Activated CD8-positive, alpha-beta T cell treated with anti-CD3 and anti-CD28 coated beads, Interleukin-2, amount 10 ng/mL, durations not matched to agents 7 days and 5 days (primary cell): ENCODE results near the gene SLC1A3. TPM values are rescaled to one million over a fixed set of nuclear protein-coding genes. Genes with fewer than 3 reads are reported as not detected.
"Not testable (repeated sequence)": the region's sequence is repeated elsewhere in the genome, so short reads cannot be mapped to it uniquely, and the experiment has no call there.

Source experiments
- ATAC-seq: fragments of 150-1000 bp; cut with Tn5 transposase; one replicate; pipeline ENCODE4 v1.10.0; 2021; ENCODE audit warnings: moderate library complexity
- CTCF ChIA-PET: fragments of 350-600 bp; sonication (Branson Sonifier 250); formaldehyde crosslinking; loops from one replicate; lab custom pipeline; 2021; ENCODE audit warnings: antibody characterized with exemption; lab: Charles Lee
- POLR2A ChIA-PET: fragments of 350-600 bp; sonication (Branson Sonifier 250); formaldehyde crosslinking; loops from one replicate; lab custom pipeline; 2021; ENCODE audit warnings: antibody characterized with exemption; lab: Charles Lee
- DNase-seq: peaks from one replicate; pipeline ENCODE4 v3.0.0-alpha.2; 2020
- H3K27ac Mint-ChIP-seq: one replicate; pipeline ENCODE4 v1.8.0; 2021; ENCODE audit warnings: mild to moderate bottlenecking, mixed read lengths
- H3K27me3 Mint-ChIP-seq: one replicate; pipeline ENCODE4 v1.8.0; 2021; ENCODE audit warnings: low read depth, mixed read lengths
- H3K36me3 Mint-ChIP-seq: one replicate; pipeline ENCODE4 v1.8.0; 2021; ENCODE audit warnings: low read depth, mixed read lengths
- H3K4me1 Mint-ChIP-seq: one replicate; pipeline ENCODE4 v1.8.0; 2021; ENCODE audit warnings: low read depth, mixed read lengths
- H3K4me3 Mint-ChIP-seq: one replicate; pipeline ENCODE4 v1.8.0; 2021; ENCODE audit warnings: mild to moderate bottlenecking, mixed read lengths
- H3K9me3 Mint-ChIP-seq: one replicate; pipeline ENCODE4 v1.8.0; 2022; ENCODE audit warnings: mixed read lengths; ENCODE audit not compliant: insufficient read depth
- total RNA-seq, 2 experiments: library from RNA; stranded (reverse); gene quantifications; one replicate each; pipeline ENCODE4 v1.2.3, GENCODE V29; 2021

SLC1A3 gene
- total RNA-seq, 2 experiments from 2014 or later, result not detected

DNA sequence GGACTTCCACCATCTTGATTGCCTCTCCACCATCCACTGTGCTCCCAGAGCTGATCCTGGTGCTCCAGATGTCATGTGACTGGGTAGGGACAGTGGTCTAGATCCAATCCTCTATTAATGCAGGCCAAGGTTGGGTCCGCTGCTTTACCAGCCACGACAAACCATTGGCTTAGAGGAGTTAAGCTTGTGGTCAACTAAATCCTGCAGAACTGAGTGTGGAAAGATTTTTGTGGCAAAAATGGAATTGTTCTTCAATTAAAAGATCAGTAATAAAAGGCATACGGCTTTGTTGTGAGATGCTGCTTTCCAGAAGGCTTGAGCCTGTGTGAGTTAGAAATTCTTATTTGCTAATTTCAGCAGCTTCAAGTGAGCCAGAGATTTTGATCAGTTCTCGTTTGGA lies 30.7 kb downstream of the SLC1A3 start:
- no peak for DNase-seq
- no peak overlapping the region for H3K4me3 Mint-ChIP-seq
- POLR2A ChIA-PET, result no interaction called here
- no peak overlapping the region for H3K27ac Mint-ChIP-seq
- H3K4me1 Mint-ChIP-seq, result no peaks in the 10 kb centered on the region
- ATAC-seq, result no peak
- H3K27me3 Mint-ChIP-seq, result peaks cover 12% of the 10 kb centered on the region
- no peaks in the 10 kb centered on the region for H3K9me3 Mint-ChIP-seq
- CTCF ChIA-PET, result no interaction called here
- H3K36me3 Mint-ChIP-seq, result no peaks in the 10 kb centered on the region

DNA sequence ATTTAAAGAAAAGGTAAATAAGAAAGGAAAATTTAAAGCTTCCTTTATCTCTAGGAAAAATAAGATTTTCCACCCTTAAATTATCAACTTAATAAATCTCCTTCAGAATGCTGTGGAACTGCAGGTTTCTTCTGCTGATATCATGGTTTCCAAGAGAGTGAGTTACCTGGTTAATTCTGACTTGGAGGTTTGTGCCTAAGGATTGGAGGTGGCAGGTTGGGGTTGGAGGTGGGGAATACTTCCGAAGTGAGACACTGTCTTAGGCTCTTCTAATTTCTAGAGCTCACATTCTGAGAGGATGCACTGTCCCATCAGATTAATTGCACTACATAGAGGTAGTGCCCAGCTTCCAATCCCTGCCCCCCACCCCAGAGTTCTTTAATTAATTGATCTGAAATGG lies 31.1 kb downstream of the SLC1A3 start:
- ChIA-PET POLR2A (no interaction called here), CTCF (no interaction called here)
- no peak overlapping the region for H3K4me3 Mint-ChIP-seq
- no peak overlapping the region for H3K27ac Mint-ChIP-seq
- peaks cover 13% of the 10 kb centered on the region for H3K27me3 Mint-ChIP-seq
- ATAC-seq (no peak), DNase-seq (no peak)
- H3K36me3 Mint-ChIP-seq, result no peaks in the 10 kb centered on the region
- no peaks in the 10 kb centered on the region for H3K9me3 Mint-ChIP-seq
- H3K4me1 Mint-ChIP-seq, result no peaks in the 10 kb centered on the region

DNA sequence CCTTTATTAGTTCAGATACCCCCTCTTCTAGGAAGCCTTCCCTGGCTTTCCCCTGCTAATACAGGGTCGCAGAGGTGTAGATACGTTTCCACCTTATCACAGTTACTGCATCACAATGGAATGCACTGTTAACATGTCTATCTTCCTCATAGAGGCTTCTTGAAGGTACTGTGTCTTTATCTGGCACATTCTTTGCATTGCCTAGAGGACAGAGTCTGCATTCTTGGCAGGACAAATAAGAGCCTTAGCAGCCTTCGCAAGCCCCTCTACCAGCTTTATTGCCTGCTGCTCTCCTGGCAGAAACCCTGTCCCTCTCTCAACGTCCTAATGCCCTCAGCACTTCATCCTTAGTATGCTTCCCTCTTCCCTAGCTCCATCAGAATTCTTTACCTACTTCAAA lies 31.6 kb downstream of the SLC1A3 start:
- H3K4me3 Mint-ChIP-seq, result no peak overlapping the region
- no peaks in the 10 kb centered on the region for H3K4me1 Mint-ChIP-seq
- H3K36me3 Mint-ChIP-seq, result no peaks in the 10 kb centered on the region
- POLR2A ChIA-PET, result no interaction called here
- H3K27me3 Mint-ChIP-seq, result peaks cover 15% of the 10 kb centered on the region
- ATAC-seq, result no peak
- no peak for DNase-seq
- CTCF ChIA-PET, result no interaction called here
- H3K9me3 Mint-ChIP-seq, result no peaks in the 10 kb centered on the region
- no peak overlapping the region for H3K27ac Mint-ChIP-seq

DNA sequence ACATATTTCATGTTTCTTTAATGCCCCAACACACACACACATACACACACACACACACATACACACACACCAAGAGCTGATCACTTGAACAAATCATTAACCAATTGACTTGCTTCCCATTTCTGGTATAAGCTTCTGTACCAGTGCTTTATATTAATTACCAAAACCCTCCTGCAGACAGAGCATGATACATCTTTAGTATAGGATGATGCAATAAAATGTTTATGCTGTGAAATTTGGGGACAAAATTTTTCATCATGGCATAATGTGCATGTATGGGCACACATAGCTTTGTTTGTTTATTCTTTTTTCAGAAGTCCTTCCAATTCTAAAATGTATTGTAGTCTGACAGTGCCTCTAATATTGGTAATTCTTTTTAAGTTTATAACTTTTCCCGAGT lies 34.5 kb downstream of the SLC1A3 start:
- CTCF ChIA-PET, result no interaction called here
- H3K27ac Mint-ChIP-seq, result no peak overlapping the region
- POLR2A ChIA-PET, result no interaction called here
- peaks cover 13% of the 10 kb centered on the region for H3K27me3 Mint-ChIP-seq
- no peak overlapping the region for H3K4me3 Mint-ChIP-seq
- ATAC-seq (no peak), DNase-seq (no peak)
- H3K9me3 Mint-ChIP-seq, result no peaks in the 10 kb centered on the region
- no peaks in the 10 kb centered on the region for H3K4me1 Mint-ChIP-seq
- no peaks in the 10 kb centered on the region for H3K36me3 Mint-ChIP-seq

DNA sequence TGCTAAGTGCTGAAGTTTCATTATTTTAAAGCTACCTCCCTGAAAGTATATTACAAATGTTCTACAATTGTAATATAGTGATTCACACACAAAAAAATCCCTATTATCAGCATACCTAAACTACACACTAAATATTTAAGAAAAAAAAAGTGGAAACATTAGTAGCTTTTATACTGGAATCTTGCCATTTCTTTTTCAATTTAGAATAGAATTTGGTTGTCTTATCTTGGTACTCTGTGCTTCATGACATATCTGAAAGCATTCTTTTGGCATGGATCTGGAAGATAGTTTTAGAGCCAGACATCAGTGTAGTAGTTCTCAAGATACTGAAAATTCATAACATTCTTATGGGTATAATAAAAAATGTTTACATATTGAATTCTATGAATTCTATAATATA lies 35.0 kb downstream of the SLC1A3 start:
- no peaks in the 10 kb centered on the region for H3K36me3 Mint-ChIP-seq
- no peaks in the 10 kb centered on the region for H3K4me1 Mint-ChIP-seq
- POLR2A ChIA-PET, result no interaction called here
- no peaks in the 10 kb centered on the region for H3K9me3 Mint-ChIP-seq
- CTCF ChIA-PET, result no interaction called here
- H3K27ac Mint-ChIP-seq, result no peak overlapping the region
- H3K4me3 Mint-ChIP-seq, result no peak overlapping the region
- DNase-seq, result no peak
- peaks cover 15% of the 10 kb centered on the region for H3K27me3 Mint-ChIP-seq
- ATAC-seq, result no peak

DNA sequence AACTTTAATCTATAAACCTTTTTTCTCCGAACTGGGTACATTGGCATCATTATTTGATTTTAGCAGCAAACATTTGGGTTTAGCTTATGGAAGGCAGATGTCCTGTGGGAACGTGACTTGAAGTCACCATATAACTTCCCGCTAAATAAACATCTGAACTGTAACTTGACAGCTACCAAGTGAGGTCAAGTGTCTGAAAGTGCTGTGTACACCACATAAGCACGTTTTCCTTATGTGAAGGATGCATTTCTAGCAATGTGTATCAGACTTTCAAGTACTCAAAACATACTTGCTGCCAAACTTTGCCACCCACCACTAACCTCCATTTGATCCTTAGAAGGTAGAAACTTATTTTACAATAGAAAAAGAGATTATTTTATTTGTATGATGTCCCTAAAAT lies 35.7 kb downstream of the SLC1A3 start:
- no peak overlapping the region for H3K27ac Mint-ChIP-seq
- peaks cover 18% of the 10 kb centered on the region for H3K27me3 Mint-ChIP-seq
- no peak overlapping the region for H3K4me3 Mint-ChIP-seq
- DNase-seq (no peak), ATAC-seq (no peak)
- POLR2A ChIA-PET, result no interaction called here
- no peaks in the 10 kb centered on the region for H3K36me3 Mint-ChIP-seq
- H3K4me1 Mint-ChIP-seq, result no peaks in the 10 kb centered on the region
- H3K9me3 Mint-ChIP-seq, result no peaks in the 10 kb centered on the region
- CTCF ChIA-PET, result no interaction called here

DNA sequence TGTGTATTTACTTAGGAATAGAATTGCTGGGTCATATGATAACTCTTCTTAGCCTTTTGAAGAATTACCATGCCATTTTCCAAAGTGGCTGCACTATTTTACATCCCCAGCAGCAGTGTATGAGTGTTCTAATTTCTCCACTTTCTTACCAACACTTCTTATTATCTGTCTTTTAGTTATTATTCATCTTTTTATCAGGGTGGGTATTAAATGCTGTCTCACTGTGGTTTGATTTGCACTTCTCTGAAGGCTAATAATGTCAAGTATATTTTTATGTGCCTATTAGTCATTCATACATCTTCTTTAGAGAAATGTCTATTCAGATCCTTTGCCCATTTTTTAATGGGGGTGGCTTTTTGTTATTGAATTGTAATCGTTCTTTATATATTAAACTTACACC lies 36.8 kb downstream of the SLC1A3 start:
- H3K4me3 Mint-ChIP-seq, result no peak overlapping the region
- CTCF ChIA-PET, result no interaction called here
- no peak overlapping the region for H3K27ac Mint-ChIP-seq
- no peaks in the 10 kb centered on the region for H3K36me3 Mint-ChIP-seq
- H3K9me3 Mint-ChIP-seq, result no peaks in the 10 kb centered on the region
- H3K4me1 Mint-ChIP-seq, result no peaks in the 10 kb centered on the region
- H3K27me3 Mint-ChIP-seq, result peaks cover 15% of the 10 kb centered on the region
- no peak for ATAC-seq
- POLR2A ChIA-PET, result no interaction called here
- DNase-seq, result no peak

DNA sequence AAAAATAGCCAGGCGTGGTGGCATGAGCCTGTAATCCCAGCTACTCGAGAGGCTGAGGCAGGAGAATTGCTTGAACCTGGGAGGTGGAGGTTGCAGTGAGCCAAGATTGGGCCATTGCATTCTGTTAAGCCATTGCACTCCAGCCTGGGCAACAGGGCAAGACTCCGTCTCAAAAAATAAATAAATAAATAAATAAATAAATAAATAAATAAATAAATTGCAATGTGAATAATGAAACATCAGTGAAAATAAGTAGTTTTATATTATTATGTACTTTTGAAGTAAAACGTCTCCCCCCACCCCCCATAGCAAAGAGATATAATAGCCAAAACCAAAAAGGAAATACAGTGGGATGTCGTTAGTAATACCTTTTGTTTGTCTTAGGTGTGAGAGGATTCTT lies 37.4 kb downstream of the SLC1A3 start:
- H3K4me1 Mint-ChIP-seq, H3K27ac Mint-ChIP-seq, ATAC-seq, POLR2A ChIA-PET, H3K4me3 Mint-ChIP-seq, H3K36me3 Mint-ChIP-seq, CTCF ChIA-PET, H3K9me3 Mint-ChIP-seq, DNase-seq: not testable (repeated sequence)
- peaks cover 15% of the 10 kb centered on the region for H3K27me3 Mint-ChIP-seq

DNA sequence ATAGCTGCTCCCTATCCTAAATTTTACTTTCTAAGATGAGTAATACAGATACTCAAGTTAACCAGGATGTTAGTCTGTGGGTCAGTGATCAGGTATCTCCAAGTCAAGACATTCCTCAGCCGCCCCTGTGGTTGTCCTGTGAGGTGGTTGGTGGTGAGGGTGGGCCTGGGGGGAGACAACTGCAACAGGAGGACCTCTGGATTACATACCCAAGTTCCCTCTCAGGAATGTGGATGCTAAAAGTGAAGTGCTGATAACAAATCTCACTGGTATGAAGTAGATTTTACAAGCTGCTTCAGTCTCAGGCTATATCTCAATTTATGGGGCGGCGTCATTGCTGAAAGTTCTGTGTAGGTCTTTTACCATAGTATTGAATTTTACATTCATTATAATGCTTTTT lies 38.3 kb downstream of the SLC1A3 start:
- POLR2A ChIA-PET, result no interaction called here
- H3K27ac Mint-ChIP-seq, result no peak overlapping the region
- ATAC-seq (no peak), DNase-seq (no peak)
- H3K36me3 Mint-ChIP-seq, result no peaks in the 10 kb centered on the region
- no peaks in the 10 kb centered on the region for H3K9me3 Mint-ChIP-seq
- CTCF ChIA-PET, result no interaction called here
- no peaks in the 10 kb centered on the region for H3K4me1 Mint-ChIP-seq
- H3K4me3 Mint-ChIP-seq, result no peak overlapping the region
- H3K27me3 Mint-ChIP-seq, result peaks cover 15% of the 10 kb centered on the region

DNA sequence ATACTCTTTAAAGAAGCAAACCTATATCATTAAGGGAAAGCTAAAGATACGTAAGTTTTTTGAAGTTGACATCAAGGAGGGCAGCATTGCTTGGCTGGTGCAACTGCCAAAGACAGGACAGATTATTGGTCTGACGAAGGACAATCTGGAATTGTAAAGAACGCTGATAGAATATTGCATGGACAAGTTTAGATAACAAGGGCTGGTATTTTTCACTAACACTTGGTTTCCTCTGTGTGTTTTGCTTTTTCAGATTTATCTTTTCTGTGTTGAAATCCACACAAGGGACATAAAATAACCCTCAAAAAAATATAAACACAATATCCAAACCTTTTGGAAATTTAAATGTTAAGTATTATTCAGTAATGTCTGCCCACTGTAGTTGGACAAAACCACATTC lies 39.7 kb downstream of the SLC1A3 start:
- CTCF ChIA-PET, result no interaction called here
- H3K27me3 Mint-ChIP-seq, result peaks cover 13% of the 10 kb centered on the region
- no peak overlapping the region for H3K4me3 Mint-ChIP-seq
- DNase-seq (no peak), ATAC-seq (no peak)
- POLR2A ChIA-PET, result no interaction called here
- H3K36me3 Mint-ChIP-seq, result no peaks in the 10 kb centered on the region
- no peaks in the 10 kb centered on the region for H3K4me1 Mint-ChIP-seq
- no peaks in the 10 kb centered on the region for H3K9me3 Mint-ChIP-seq
- H3K27ac Mint-ChIP-seq, result no peak overlapping the region

DNA sequence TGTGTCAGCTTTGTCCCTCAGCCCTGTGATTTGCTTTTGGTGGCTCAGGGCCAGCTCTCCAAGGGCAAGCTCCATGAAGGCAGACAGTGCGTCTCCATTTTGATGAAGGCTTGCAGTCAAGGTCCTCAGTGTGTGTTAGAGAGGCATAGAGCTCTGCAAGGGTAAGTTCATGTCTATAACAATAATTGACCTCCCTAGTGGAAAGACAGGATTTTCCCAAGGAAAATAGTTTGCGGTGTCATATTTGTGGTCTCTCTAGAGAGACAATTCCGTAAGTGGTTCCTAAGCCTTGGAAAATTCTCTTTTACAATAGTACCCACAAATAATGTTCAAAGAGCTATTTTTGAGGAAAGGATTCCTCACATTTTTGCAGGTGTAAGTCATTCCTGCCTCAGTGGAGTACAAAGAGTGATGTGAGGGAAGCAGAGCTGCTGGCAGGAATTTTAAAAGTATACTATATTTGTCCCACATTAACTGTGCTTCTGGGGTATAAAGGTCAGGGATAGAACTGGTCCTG lies 40.2 kb downstream of the SLC1A3 start:
- Mint-ChIP-seq H3K9me3 (no peaks in the 10 kb centered on the region), H3K27ac (no peak overlapping the region), H3K4me3 (no peak overlapping the region), H3K4me1 (no peaks in the 10 kb centered on the region), H3K27me3 (peaks cover 17% of the 10 kb centered on the region), H3K36me3 (no peaks in the 10 kb centered on the region)
- CTCF ChIA-PET, result no interaction called here
- no peak for DNase-seq
- POLR2A ChIA-PET, result no interaction called here
- ATAC-seq, result no peak

DNA sequence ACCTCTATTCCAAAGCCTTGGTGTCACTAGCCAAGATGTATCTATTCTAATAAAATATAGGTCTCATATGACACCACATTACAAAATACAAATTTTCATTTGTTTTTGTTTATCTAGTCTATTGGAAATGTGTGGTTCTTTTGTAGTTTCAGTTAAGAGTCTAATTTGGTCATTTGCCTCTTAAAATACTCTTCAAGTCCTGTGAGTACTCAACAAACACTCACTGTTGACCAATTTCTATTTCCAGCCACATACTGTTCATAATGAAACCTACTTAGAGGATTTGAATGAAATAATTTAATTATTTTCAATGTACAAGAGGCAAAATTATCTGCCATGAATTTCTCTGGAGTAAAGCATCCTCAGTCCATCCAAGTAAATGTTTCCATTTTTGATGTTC lies 40.6 kb downstream of the SLC1A3 start:
- CTCF ChIA-PET, result no interaction called here
- Mint-ChIP-seq H3K27me3 (peaks cover 17% of the 10 kb centered on the region), H3K4me3 (no peak overlapping the region), H3K36me3 (no peaks in the 10 kb centered on the region), H3K27ac (no peak overlapping the region), H3K4me1 (no peaks in the 10 kb centered on the region), H3K9me3 (no peaks in the 10 kb centered on the region)
- DNase-seq (no peak), ATAC-seq (no peak)
- POLR2A ChIA-PET, result no interaction called here

DNA sequence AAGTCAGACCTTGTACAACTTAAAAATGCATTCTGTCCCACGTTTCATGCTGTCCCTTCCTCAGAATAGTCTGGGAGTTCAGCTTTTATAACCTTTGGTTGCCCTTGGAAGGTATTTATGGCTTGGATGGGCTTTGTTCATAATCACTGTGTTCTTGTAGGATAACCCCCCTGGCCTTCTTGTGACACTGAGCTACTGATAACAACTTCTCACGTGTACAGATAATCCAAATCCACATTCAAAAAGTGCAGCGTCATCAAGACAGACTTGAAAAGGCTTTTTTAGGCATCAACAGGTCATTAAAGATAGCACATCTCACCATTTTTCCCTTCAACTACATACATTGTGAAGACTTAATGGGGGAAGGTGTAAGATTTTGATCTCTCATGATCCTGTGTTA lies 42.0 kb downstream of the SLC1A3 start:
- CTCF ChIA-PET, result interaction anchor here (0.6 kb wide), 1 partner anchor 92 kb away, joined by 3 read pairs; no protein-coding TSS in a partner anchor
- Mint-ChIP-seq H3K27ac (no peak overlapping the region), H3K9me3 (no peaks in the 10 kb centered on the region), H3K4me3 (no peak overlapping the region), H3K27me3 (peaks cover 12% of the 10 kb centered on the region), H3K36me3 (no peaks in the 10 kb centered on the region), H3K4me1 (no peaks in the 10 kb centered on the region)
- no peak for ATAC-seq
- POLR2A ChIA-PET, result no interaction called here
- DNase-seq, result no peak
